OCI-LY3 (cell line): Measurements from ENCODE around the gene TANGO2.

ENCODE experiments used
- H2AFZ ChIP-seq: fragments of 200-600, 300-600 bp; shearing (Covaris generic); 2 replicates; pipeline ENCODE4 v1.6.0; 2014; ENCODE audit warnings: antibody characterized with exemption, low read depth, low read length
- H3K27ac ChIP-seq: fragments of 200-600, 300-600 bp; sonication (generic); 2 replicates; pipeline ENCODE4 v1.5.1; 2014; ENCODE audit warnings: mild to moderate bottlenecking, low read length, moderate library complexity, mixed read lengths
- H3K27me3 ChIP-seq: fragments of 200-600, 300-600 bp; sonication (generic); 2 replicates; pipeline ENCODE4 v1.6.1; 2014; ENCODE audit warnings: low read depth, low read length, mixed read lengths
- H3K36me3 ChIP-seq: fragments of 200-600, 300-600 bp; sonication (generic); replicated peaks from 2 replicates; pipeline ENCODE3; 2014; ENCODE audit warnings: low read depth, low read length, mixed read lengths
- H3K4me1 ChIP-seq: fragments of 300-600, 200-600 bp; sonication (generic); 2 replicates; pipeline ENCODE4 v1.6.1; 2014; ENCODE audit warnings: low read length, mixed read lengths
- H3K4me2 ChIP-seq: fragments of 200-600, 300-600 bp; sonication (generic); 2 replicates; pipeline ENCODE4 v1.6.1; 2014; ENCODE audit warnings: low read length, mixed read lengths
- H3K4me3 ChIP-seq: fragments of 300-600, 200-600 bp; sonication (generic); 2 replicates; pipeline ENCODE4 v1.5.1; 2014; ENCODE audit warnings: antibody characterized with exemption, mild to moderate bottlenecking, low read length, moderate library complexity
- H3K79me2 ChIP-seq: fragments of 300-600, 200-600 bp; shearing (Covaris generic); 2 replicates; pipeline ENCODE4 v1.6.1; 2014; ENCODE audit warnings: mild to moderate bottlenecking, low read length, mixed read lengths
- H3K9ac ChIP-seq: fragments of 300-600, 200-600 bp; shearing (Covaris generic); 2 replicates; pipeline ENCODE4 v1.6.0; 2014; ENCODE audit warnings: mild to moderate bottlenecking, low read length, moderate library complexity
- H3K9me3 ChIP-seq: fragments of 200-600, 300-600 bp; shearing (Covaris generic); 2 replicates; pipeline ENCODE4 v1.6.1; 2014; ENCODE audit warnings: low read length, mixed read lengths; ENCODE audit not compliant: insufficient read depth
- H4K20me1 ChIP-seq: fragments of 200-600, 300-600 bp; sonication (generic); 2 replicates; pipeline ENCODE4 v1.6.1; 2016; ENCODE audit warnings: low read length, mixed read lengths; ENCODE audit not compliant: insufficient read depth
- CTCF ChIP-seq: fragments of 200-600, 300-600 bp; sonication (generic); IDR thresholded peaks from 2 replicates; pipeline ENCODE4 v1.5.1; 2014; ENCODE audit warnings: antibody characterized with exemption, low read length, low read depth
- EZH2phosphoT487 ChIP-seq: fragments of 200-600 bp; shearing (Covaris generic); IDR thresholded peaks from 2 replicates; pipeline ENCODE4 v1.6.1; 2018; ENCODE audit warnings: antibody characterized with exemption, mixed run types, low read depth

TANGO2 gene

GRCh38 chr22:19991645-19992451 lies 29.1 kb upstream of the TANGO2 start:
- H3K4me1 ChIP-seq: no peaks in the 10 kb centered on the region
- no peaks in the 10 kb centered on the region for H3K79me2 ChIP-seq
- no peaks in the 10 kb centered on the region for H4K20me1 ChIP-seq
- no peak overlapping the region for H2AFZ ChIP-seq
- H3K9me3 ChIP-seq: no peaks in the 10 kb centered on the region
- no peak overlapping the region for H3K4me3 ChIP-seq
- H3K4me2 ChIP-seq: no peak overlapping the region
- no peak overlapping the region for H3K27ac ChIP-seq
- H3K27me3 ChIP-seq: no peaks in the 10 kb centered on the region
- no peak for TF ChIP-seq CTCF
- no peak for TF ChIP-seq EZH2phosphoT487
- H3K36me3 ChIP-seq: no peaks in the 10 kb centered on the region
- H3K9ac ChIP-seq: no peak overlapping the region

- Histone ChIP-seq H3K9me3 (no peaks in the 10 kb centered on the region), H3K4me3 (no peak overlapping the region), H3K4me2 (no peak overlapping the region), H3K36me3 (no peaks in the 10 kb centered on the region), H3K27ac (no peak overlapping the region), H3K9ac (no peak overlapping the region), H4K20me1 (no peaks in the 10 kb centered on the region), H3K4me1 (no peaks in the 10 kb centered on the region), H3K27me3 (no peaks in the 10 kb centered on the region), H2AFZ (no peak overlapping the region), H3K79me2 (no peaks in the 10 kb centered on the region)
- no peak for TF ChIP-seq EZH2phosphoT487
- TF ChIP-seq CTCF: no peak
These were observed 28.4 kb upstream of the TANGO2 start for GRCh38 chr22:19992481-19992911.

GRCh38 chr22:19992921-19993355 lies 28.0 kb upstream of the TANGO2 start:
- no peak overlapping the region for H3K9ac ChIP-seq
- no peaks in the 10 kb centered on the region for H3K36me3 ChIP-seq
- H4K20me1 ChIP-seq: no peaks in the 10 kb centered on the region
- TF ChIP-seq CTCF: no peak
- no peak for TF ChIP-seq EZH2phosphoT487
- no peaks in the 10 kb centered on the region for H3K79me2 ChIP-seq
- H3K9me3 ChIP-seq: no peaks in the 10 kb centered on the region
- no peak overlapping the region for H3K27ac ChIP-seq
- H2AFZ ChIP-seq: no peak overlapping the region
- no peaks in the 10 kb centered on the region for H3K4me1 ChIP-seq
- no peaks in the 10 kb centered on the region for H3K27me3 ChIP-seq
- no peak overlapping the region for H3K4me3 ChIP-seq
- no peak overlapping the region for H3K4me2 ChIP-seq

- TF ChIP-seq CTCF (no peak), EZH2phosphoT487 (no peak)
- H4K20me1 ChIP-seq: no peaks in the 10 kb centered on the region
- H3K9ac ChIP-seq: no peak overlapping the region
- no peaks in the 10 kb centered on the region for H3K9me3 ChIP-seq
- H3K27ac ChIP-seq: no peak overlapping the region
- no peak overlapping the region for H3K4me3 ChIP-seq
- no peaks in the 10 kb centered on the region for H3K36me3 ChIP-seq
- H3K4me2 ChIP-seq: no peak overlapping the region
- no peaks in the 10 kb centered on the region for H3K27me3 ChIP-seq
- H2AFZ ChIP-seq: no peak overlapping the region
- H3K4me1 ChIP-seq: no peaks in the 10 kb centered on the region
- no peaks in the 10 kb centered on the region for H3K79me2 ChIP-seq
These were observed 27.0 kb upstream of the TANGO2 start for GRCh38 chr22:19993926-19994325.
